NT2/D1 (cell line): ENCODE data around the gene SPATA7.

Experiments used
- YY1 ChIP-seq: IDR thresholded peaks from 2 replicates; pipeline ENCODE4 v1.6.1; 2011; ENCODE audit not compliant: insufficient read length, insufficient read depth
- ZNF274 ChIP-seq: IDR thresholded peaks from 2 replicates; pipeline ENCODE4 v1.6.1; 2011; ENCODE audit warnings: mild to moderate bottlenecking, low read depth, low read length

- TF ChIP-seq ZNF274: no peak
- no peak for TF ChIP-seq YY1
Observed at GRCh38 chr14:88478931-88479330, 93.5 kb downstream of the SPATA7 start.
